Bronchial epithelial cell (primary cell): ENCODE results near the gene CLPTM1L. TPM values are rescaled to one million over a fixed set of nuclear protein-coding genes. Genes with fewer than 3 reads are reported as not detected.
"Not testable (repeated sequence)": the region's sequence is repeated elsewhere in the genome, so short reads cannot be mapped to it uniquely, and the experiment has no call there.

Experiments
- DNase-seq: peaks from one replicate; pipeline ENCODE4 v3.0.0-alpha.2; 2010; ENCODE audit warnings: low read depth
- FAIRE-seq: peaks from 2 replicates; lab custom pipeline; 2011; peaks lifted over from hg19 to GRCh38; lab: Jason Lieb, UNC
- H3K27me3 ChIP-seq: 2 replicates; pipeline ENCODE4 v1.5.1; 2011; ENCODE audit warnings: low read length; ENCODE audit not compliant: control insufficient read depth, insufficient read depth
- H3K36me3 ChIP-seq: 2 replicates; pipeline ENCODE4 v1.5.1; 2011; ENCODE audit warnings: low read length; ENCODE audit not compliant: control insufficient read depth, insufficient read depth
- H3K4me3 ChIP-seq: 2 replicates; pipeline ENCODE4 v1.5.1; 2011; ENCODE audit warnings: mild to moderate bottlenecking, low read depth, low read length, control low read depth
- total RNA-seq: library from RNA; depleted of rRNA; stranded (reverse); fragments of >200 nt; gene quantifications from 2 replicates; pipeline ENCODE4 v1.2.1, GENCODE V29; 2014
- TF ChIP-seq, protein P1 (sequence below): IDR thresholded peaks from 2 replicates; pipeline ENCODE4 v1.5.1; 2011; ENCODE audit warnings: mild to moderate bottlenecking, moderate library complexity, low read length, control low read depth, inconsistent platforms; ENCODE audit not compliant: insufficient read depth, severe bottlenecking

Gene CLPTM1L
- total RNA-seq, 1 donor from 2014 or later = 314 TPM

DNA sequence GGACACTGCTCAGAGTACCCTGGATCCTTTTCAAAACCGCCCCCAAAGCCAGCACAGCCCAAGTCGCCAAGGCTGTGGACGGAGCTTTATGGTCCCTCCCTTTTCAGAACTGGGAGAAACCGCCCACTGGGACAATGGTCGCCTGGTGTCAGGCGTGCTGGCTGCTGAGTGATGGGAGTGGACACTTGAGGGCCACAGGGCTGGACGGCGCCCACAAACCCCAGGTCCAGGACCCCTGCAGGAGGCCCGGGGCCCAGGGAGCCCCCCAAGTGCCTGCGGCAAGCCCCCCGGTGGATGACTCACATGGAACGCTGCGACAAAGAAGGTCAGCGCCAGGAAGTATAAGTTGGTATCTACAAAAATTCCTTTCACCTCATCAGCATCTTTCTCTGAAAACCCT, 10.9 kb downstream of the CLPTM1L start:
- Histone ChIP-seq H3K36me3 (peaks cover 40% of the 10 kb centered on the region), H3K27me3 (no peaks in the 10 kb centered on the region), H3K4me3 (no peak overlapping the region)
- FAIRE-seq = no peak
- TF ChIP-seq, protein P1, sequence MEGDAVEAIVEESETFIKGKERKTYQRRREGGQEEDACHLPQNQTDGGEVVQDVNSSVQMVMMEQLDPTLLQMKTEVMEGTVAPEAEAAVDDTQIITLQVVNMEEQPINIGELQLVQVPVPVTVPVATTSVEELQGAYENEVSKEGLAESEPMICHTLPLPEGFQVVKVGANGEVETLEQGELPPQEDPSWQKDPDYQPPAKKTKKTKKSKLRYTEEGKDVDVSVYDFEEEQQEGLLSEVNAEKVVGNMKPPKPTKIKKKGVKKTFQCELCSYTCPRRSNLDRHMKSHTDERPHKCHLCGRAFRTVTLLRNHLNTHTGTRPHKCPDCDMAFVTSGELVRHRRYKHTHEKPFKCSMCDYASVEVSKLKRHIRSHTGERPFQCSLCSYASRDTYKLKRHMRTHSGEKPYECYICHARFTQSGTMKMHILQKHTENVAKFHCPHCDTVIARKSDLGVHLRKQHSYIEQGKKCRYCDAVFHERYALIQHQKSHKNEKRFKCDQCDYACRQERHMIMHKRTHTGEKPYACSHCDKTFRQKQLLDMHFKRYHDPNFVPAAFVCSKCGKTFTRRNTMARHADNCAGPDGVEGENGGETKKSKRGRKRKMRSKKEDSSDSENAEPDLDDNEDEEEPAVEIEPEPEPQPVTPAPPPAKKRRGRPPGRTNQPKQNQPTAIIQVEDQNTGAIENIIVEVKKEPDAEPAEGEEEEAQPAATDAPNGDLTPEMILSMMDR = no peak
- DNase-seq = no peak

DNA sequence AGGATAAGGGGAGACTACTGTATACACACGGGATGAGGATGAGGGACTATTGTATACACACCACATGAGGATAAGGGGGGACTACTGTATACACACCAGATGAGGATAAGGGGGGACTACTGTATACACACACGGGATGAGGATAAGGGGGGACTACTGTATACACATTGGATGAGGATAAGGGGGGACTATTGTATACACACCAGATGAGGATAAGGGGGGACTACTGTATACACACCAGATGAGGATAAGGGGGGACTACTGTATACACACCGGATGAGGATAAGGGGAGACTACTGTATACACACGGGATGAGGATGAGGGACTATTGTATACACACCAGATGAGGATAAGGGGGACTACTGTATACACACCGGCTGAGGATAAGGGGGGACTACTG, 11.6 kb downstream of the CLPTM1L start:
- not testable (repeated sequence) for FAIRE-seq, H3K4me3 ChIP-seq, H3K27me3 ChIP-seq, DNase-seq
- H3K36me3 ChIP-seq = peaks cover 34% of the 10 kb centered on the region

DNA sequence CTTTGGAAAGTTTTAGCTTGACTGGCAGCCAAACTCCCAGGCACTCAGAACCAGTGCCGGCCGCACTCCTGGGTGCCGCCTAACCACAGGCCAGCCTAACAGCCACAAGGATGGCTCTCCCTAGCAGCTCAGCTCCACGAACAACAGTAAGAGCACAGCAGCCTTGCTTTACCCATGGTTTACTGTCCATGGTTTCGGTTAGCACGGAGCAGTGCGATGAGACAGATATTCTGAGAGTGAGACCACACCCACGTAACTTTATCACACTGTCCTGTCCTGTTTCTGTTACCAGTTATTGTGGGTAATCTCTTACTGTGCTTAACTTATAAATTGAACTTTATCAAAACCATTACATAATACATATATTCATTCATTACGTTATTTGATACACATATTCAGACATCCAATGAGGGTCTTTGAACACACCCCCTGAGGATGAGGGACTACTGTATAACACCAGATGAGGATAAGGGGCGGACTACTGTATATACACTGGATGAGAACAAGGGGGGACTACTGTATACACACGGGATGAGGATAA, 12.4 kb downstream of the CLPTM1L start:
- H3K27me3 ChIP-seq = no peaks in the 10 kb centered on the region
- no peak overlapping the region for H3K4me3 ChIP-seq
- FAIRE-seq = no peak
- peak; percentile 11 for DNase-seq
- TF ChIP-seq, protein P1 = no peak
- peaks cover 27% of the 10 kb centered on the region for H3K36me3 ChIP-seq

DNA sequence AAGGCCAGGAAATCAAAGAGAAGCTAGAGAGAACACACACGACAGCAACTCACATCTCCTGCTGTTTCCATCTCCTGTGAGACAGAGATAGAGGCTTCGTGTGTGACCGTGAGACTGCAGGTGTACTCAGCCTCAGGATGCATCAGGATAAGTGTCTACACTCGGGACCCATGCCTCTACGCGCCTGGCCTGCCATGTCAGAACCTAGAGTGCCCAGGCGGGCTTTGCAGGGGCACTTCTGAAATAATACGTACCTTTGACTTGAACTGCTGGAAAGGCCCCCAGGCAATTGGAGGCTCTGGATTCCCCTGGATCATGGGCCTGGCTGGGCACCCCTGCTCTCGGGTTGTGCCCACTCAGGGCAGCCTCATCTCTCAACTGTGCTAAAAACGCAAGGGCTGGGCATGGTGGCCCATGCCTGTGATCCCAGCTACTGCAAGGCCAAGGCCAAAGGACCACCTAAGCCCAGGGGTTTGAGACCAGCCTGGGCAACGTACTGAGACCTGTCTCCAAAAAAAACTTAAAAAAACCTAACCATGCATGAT, 13.0 kb downstream of the CLPTM1L start:
- Histone ChIP-seq H3K4me3 (no peak overlapping the region), H3K27me3 (no peaks in the 10 kb centered on the region), H3K36me3 (peaks cover 25% of the 10 kb centered on the region)
- FAIRE-seq (no peak), DNase-seq (no peak)
- TF ChIP-seq, protein P1 = no peak

DNA sequence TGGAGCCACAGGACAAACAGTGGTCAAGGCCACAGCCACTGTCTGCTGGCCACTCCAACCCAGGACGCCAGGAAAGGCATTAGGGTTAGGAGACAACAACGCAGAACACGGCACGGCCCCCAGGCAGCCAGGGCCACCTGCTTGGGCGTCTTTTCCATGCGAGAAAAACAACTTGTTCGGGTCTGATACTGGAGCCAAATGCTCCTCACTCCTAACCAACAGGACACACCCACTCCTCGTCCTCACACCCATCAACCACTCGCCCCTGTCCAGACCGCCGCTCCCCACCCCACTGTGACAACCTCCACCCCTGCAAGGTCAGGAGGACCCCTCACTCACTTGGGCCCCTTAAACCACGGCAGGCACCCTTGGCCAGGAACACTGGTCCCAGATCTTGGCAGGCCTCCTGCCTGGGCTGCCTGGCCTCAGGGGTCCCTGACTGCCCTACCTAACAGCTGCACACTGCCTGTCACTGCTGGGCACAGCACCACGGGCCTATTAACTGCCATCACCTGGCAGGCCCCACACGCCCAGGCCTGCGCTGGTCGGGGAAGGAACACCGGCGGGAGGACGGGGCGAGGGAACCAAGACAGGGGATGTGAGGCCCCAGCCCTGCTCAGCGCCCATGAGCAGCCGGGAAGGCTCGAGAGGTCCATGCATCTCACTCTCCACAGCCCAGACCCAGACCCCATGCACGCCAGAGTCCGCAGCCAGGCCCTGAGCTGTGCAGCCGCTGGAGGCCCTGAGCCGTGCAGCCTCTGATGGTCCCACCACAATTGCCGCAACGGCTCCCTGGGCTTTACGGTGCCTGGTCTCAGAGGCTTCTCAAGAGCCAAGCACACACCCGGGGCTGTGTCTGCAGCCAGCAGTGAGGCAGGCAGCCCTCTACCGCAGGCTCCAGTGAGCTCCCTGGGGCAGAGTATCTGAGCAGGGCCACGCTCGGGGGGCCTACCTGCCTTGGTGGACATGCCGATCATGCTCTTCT, 13.8 kb downstream of the CLPTM1L start:
- H3K36me3 ChIP-seq = peaks cover 20% of the 10 kb centered on the region
- no peak overlapping the region for H3K4me3 ChIP-seq
- DNase-seq (no peak), FAIRE-seq (no peak)
- no peaks in the 10 kb centered on the region for H3K27me3 ChIP-seq
- TF ChIP-seq, protein P1 = no peak

DNA sequence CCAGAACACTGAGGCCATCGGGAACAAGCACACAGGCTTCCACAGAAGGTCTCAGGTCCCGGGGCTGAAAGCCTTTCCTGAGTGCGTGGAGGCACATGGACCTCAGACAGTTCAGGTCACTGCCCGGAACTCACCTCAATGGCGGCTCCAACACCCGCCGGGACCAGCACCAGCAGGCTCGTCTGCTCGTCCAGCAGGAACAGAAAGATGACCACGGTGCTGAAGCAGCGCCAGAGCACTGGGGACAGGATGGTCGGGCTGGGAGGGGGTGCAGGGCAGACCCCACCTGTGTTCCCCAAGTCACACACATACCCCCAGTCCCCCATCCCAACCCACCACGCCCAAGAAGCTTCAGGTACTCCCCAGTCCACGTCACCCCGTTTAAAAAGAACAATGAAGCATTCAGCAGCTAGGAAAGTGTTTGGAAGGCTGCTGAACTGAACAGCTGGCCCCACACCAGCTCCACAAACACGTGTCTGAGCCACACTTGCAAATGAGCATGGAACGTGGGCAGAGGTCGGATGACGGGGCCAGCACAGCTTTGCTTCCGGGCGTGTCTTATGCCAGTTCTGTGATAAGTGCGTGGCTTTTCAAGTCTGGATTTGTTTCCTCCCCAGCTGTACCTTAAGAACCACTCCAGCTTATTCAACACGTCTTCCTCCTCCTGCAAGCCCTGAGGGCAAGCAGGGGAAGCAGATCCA, 14.6 kb downstream of the CLPTM1L start:
- Histone ChIP-seq H3K4me3 (no peak overlapping the region), H3K36me3 (peaks cover 22% of the 10 kb centered on the region), H3K27me3 (no peaks in the 10 kb centered on the region)
- DNase-seq = peak; percentile 98
- no peak for FAIRE-seq
- TF ChIP-seq, protein P1 = no peak
